NCI-H774 (cell line): ENCODE results near the gene UACA.
"Not testable (repeated sequence)": the region's sequence is repeated elsewhere in the genome, so short reads cannot be mapped to it uniquely, and the experiment has no call there.

Experiments
- DNase-seq: peaks from one replicate; lab custom pipeline; 2025; lab: John Stamatoyannopoulos, UW

The UACA gene

GRCh38 chr15:70763120-70763949 lies at the start of gene UACA:
Gene UACA, minus strand, starts transcription at chr15:70763558. Its CDS starts 151 bp downstream, at chr15:70763407.
- peak; percentile 94 for DNase-seq

DNA sequence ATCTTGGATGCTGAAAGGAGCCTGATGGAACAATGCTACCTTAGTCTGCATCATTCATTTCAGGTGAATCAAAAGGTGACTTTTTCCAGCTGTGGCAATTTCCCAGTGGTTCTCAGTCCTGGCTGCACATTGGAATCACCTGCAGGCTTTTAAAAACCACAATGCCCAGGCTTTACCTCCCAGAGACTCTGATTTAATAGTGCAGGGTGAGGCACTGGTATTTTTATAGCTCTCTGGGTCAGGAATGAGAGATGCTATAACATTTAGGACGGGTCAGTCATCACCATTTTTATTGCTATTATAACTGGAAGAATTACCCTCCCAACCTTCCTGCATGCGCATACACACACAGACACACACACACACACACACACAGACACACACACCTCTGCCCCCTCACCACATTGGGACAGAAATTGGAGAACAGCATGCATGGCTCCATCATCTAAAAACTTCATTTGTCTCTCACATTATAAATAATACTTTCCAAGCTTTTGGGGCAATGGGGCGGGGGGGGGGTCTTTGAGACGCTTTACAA lies 49.5 kb upstream of the UACA start:
- DNase-seq = no peak

- no peak for DNase-seq
These were observed 47.7 kb upstream of the UACA start for GRCh38 chr15:70810916-70811578.

DNA sequence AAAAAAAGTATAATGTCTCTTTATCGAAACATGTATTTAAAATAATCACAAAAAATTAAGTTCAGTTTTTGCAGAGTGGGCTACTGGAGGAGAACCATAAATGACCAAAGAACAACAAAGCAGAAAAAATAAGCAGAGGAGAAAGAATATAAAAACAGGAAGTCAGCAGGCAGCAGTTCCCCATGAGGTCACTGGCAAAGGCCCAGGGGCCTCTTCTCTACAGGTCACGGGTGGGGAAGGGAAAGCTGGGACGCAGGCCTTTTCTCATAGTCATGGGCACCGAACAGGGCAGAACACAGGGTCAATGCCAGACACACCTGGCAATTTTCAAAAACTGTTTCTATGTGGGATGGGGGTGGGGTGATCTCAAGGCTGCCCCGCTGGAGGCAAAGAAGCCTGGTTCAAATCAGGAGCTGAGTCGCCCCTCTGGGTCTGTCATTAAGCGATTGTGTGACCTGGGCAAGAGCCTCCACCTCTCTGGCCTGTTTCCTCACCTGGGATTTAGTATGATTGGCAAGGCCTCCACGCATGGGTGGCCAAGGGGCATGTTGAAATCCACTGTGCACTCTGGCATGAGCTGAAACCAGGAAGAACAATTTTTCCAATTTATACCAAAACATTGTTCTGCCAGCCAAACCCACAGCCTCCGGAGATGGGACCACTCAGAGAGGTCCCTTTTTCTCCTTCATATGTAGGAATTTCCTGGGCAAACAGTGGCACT lies 43.8 kb upstream of the UACA start:
- DNase-seq = no peak

DNA sequence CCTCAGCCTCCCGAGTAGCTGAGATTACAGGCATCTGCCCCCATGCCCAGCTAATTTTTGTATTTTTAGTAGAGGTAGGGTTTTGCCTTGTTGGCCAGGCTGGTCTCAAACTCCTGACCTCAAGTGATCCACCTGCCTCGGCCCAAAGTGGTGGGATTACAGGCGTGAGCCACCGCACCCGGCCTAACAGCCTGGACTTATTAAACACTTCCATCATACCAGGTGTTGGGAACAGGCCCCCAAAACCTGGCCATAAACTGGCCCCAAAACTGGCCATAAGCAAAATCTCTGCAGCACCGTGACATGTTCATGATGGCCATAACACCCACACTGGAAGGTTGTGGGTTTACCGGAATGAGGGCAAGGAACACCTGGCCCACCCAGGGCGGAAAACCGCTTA lies 41.0 kb upstream of the UACA start:
- not testable (repeated sequence) for DNase-seq

DNA sequence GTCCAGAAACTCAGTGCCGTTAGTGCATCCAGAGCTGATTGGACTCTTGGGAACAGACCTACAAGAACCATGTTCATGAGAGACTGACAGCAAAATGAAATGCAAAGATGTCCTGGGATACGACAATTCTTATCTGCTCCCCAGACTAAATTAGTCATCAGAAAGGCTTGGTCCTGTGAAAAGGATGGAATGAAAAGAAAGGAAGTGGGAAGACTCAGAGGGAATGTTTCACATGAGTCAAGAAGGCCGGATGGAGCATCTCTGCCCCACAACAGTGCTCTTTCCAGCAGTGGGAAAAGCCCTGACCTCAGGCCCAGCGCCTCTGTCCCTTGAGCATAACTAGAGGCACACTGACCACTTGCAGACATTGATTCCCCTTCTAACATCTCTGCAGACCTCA lies 39.3 kb upstream of the UACA start:
- DNase-seq = no peak

DNA sequence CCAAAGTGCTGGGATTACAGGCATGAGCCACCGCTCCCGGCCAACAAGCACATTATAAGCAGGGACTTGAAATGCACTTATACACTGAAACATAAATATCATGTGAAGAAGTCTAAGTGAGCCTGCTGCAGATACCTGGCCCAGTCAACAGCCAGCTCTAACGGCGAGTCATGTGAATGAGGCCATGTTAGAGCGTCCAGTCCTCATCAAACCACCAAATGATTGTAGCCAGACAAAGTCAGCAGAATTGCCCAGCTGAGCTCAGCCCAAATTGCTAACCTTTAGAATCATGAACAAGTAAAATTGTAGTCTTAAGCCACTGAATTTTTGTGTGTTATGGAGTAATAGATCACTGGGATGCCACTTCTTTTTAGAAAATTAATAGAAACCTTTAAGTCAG lies 37.8 kb upstream of the UACA start:
- no peak for DNase-seq

DNA sequence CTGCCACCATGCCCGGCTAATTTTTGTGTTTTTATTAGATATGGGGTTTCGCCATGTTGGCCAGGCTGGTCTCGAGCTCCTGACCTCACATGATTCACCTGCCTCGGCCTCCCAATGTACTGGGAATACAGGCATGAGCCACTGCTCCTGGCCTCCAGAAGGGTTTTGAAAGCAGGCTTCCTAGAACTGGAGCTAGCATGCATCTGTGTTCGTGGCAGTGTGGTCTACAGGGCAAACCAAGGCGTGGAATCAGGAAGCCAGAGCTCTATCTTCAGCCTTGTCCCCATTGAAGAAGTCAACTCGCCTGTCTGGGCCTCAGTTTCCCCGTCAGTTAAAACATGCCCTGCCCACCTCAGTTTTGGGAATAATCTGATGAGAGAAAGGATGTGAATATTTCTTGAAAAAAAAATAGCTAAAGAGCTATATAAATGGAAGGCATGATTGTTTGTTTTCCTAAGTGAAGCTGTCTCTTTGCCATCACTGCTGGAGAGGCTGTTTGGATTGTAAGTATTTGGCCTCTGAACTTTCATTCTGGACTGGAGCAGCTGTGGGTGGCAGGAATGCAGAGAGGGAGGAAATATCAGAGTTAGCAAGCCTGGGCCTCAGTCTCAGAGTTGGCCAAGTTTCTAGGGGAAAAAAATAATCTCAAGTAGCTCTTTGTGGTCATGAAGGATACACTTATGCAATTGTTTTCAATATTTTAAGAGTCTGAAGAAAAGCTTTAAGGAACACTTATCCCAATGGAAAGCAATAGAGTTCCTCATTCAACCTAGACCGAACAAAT lies 36.5 kb upstream of the UACA start:
- DNase-seq = no peak

DNA sequence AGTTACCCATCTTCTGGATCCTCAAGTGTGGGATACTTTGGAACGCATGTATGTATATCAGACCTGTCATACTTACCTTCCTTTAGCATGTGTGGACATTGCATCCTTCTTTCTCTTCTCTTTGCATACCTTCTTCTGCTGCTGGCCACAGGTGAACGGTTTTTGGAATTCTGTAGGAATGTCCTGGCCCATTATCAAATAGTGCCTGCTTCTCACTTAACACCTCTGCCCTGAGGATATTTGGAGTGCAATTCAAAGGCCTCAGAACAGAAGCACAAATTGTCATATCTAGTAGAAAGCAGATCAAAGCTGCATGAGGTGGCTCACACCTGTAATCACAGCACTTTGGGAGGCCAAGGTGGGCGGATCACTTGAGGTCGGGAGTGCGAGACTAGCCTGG lies 34.1 kb upstream of the UACA start:
- DNase-seq = no peak

GRCh38 chr15:70796516-70797310 lies 33.4 kb upstream of the UACA start:
- DNase-seq = no peak

DNA sequence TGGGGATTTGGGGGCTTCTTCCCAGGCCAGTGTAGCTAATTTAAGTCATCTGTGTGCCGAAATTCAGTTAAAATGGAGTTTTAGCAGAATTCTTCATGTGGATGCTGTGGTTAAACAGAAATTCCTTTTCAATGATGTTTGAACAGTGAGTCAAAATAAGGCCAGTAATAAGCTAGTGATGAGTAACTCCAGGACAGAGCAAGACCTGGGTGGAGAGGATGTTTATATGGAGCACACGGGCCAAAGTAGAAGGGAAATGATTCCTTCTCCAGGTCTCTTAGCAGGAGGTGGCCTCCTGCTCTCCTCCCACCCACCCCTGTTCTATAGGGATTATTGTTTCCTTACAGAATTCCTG lies 31.9 kb upstream of the UACA start:
- no peak for DNase-seq

GRCh38 chr15:70794596-70795310 lies 31.4 kb upstream of the UACA start:
- no peak for DNase-seq

GRCh38 chr15:70793694-70794093 lies 30.3 kb upstream of the UACA start:
- no peak for DNase-seq

- no peak for DNase-seq
These were observed 28.8 kb upstream of the UACA start for GRCh38 chr15:70792171-70792573.

GRCh38 chr15:70791259-70791658 lies 27.9 kb upstream of the UACA start:
- no peak for DNase-seq

GRCh38 chr15:70789213-70789612 lies 25.9 kb upstream of the UACA start:
- DNase-seq = no peak

DNA sequence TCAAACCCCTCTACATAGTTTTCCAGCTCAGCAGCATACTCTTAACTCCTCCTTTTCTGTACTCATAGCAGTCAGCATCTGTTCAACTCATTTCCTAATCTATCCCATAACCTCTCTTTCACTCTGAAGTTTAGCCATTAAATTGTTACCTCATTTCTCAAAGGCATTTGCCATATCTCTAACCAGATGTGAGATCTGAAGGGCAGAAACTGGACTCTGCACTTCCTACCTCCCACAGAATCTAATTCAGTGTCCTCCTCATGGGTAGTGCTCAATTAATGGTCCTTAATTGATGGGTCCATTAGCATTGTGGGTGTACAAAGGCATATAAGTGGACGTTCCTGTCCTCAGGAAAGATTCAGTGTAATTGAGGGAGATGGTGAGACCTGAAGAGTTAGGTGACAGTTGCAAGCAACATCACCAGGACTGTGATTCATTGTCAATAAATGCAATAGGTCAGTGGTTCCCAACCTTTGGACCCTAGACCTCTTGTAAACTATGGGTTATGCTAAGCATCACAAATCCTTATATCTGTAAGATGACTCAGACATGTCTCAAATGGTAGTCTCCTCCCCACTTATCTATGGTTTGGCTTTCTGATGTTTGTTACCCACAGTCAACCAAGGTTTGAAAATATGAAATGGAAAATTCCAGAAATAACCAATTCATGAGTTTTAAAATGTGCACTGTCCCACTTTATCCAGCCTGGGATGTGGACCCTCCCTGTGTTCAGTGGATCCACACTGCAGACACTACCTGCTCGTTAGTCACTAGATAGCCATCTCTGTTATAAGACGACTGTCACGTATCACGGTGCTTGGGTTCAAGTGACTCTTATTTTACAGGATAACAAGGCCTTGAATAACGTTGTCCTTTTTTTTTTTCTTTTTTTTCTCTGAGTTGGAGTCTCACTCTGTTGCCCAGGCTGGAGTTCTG lies 25.0 kb upstream of the UACA start:
- DNase-seq = no peak

GRCh38 chr15:70786996-70787395 lies 23.6 kb upstream of the UACA start:
- DNase-seq = no peak

- DNase-seq = no peak
These were observed 20.3 kb upstream of the UACA start for GRCh38 chr15:70783610-70784022.
